Measurements from ENCODE around the gene PNPLA3.
A peak's percentile ranks its signal among the peaks of the same experiment; 100 is the strongest.

Gene PNPLA3

DNA sequence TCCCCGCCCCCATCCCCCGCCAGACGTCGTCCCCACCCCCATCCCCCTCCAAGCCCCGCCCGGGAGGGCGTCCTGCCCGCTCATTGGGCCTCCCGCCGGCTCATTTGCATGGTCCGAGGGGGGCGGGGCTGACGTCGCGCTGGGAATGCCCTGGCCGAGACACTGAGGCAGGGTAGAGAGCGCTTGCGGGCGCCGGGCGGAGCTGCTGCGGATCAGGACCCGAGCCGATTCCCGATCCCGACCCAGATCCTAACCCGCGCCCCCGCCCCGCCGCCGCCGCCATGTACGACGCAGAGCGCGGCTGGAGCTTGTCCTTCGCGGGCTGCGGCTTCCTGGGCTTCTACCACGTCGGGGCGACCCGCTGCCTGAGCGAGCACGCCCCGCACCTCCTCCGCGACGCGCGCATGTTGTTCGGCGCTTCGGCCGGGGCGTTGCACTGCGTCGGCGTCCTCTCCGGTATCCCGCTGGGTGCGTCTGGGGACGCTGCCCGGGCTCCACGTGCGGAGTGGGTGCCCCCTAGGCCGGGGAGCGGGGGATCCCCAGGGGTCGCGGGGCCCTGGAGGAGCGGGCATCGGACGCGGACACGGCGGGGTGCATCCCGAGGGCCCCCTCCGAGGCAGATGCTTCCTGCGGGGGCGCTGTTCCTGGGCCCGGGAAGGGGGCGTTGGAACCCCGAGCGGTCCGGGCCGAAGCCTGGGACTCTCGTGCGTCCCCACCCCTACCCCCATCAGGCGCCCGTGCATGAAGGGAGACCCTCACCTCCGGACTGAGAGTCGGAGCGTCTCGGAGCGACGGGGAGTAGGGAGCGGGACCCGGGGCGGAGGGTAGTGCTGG lies at the start of gene PNPLA3:
Gene PNPLA3 (plus strand): TSS at position 175 of the 834 bp plus-strand sequence. CDS start 107 bp downstream, at position 282.
- peak; percentile 63 for DNase-seq

GRCh38 chr22:43876866-43877509 lies 46.6 kb upstream of the PNPLA3 start:
- no peak for DNase-seq

DNA sequence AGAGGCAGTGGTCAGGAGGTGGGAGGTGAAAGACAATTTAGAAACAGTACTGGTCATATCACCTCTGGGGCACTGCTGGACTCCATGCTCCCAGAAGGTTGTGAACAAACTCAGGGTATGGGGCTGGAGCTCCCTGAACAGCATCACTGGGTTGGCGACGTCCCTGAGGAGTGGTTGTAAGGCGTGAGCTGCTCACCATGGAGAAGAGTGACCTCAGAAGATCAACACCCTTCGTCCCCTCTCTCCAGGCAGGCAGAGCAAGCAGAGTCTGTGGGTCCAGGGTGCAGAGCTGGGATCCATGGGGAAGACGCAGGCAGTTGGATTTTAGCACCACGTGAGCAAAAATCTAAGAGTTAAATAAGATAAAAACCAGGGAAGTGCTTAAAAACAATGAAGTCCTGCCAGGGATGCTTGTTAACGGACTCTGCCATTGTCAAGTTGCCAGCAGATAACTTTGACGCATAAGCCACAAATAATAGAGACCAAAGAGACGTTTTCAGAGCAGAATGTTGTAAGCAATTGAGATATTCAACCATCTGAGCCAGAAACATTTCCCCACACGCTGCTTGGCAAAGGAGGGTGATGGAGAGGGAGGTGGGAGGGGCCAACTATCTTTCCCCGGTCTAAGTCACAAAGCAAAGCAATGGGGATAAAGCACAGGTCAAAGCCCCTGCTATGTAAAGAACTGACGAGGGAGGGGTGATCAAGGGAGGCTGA lies 45.4 kb upstream of the PNPLA3 start:
- DNase-seq, result no peak

DNA sequence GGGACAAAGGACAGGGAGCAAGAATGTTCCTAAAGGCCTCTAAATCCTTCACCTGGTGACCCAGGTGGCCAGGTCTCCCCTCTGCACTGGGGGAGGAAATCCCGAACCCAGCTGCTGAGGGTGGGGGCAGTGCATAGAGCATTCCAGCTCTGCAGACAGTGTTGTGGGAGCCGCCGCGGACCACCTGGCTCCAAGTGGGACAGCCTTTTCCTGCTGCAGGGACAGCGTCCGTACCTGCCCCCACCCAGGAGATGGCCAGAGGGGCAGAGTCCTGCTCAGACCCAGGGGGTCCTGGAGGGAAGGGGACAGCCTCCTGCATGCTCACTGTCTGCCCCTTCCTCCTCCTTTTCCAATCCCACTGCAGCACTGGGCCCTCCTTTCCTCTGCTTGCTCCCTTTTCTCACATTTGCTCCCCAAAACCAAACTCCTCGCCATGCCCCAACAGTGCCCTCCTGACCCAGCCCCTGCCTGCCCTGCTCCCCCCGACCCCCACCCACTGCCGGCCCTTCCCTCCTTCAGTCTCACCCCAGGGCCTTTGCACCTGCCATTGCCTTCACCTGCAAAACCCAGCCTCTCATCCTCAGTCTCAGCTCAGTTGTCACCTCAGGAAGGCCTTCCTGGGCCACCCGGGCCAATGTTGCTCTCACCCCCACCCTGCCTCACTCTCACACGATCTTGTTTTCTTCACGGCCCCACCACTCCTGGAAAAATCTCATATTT lies 44.6 kb upstream of the PNPLA3 start:
- no peak for DNase-seq

DNA sequence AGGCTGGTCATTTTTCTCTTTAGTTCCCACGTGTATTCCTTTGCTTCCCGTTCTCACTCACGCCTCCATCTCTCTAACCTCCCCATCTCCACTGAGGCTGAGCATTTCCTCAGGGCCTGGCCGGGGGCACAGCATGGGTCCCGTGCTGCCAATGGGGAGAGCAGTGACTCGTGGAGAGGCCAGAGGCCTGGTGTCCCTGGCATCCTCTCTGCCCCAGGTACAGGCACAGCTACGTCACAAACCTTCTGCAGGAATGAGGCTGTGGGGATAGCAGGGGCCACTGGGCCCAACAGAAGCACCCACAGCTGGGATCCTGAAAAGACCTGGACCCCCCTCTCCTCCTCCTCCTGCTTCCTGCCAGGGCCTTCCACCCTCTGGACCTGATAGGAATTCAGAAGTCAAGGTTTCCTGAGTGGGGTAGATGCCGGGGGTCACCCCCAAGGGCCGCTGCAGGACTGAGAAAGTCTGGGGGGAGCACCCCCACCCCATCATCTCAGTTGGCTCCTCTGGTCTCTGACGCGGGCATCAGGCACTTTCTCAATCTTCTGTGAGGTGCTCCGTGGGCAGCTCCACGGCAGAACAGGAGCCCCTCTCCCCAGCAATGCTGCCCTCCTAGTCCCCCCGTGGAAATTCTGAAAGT lies 43.6 kb upstream of the PNPLA3 start:
- no peak for DNase-seq

GRCh38 chr22:43880541-43880991 lies 43.0 kb upstream of the PNPLA3 start:
- DNase-seq, result no peak

DNA sequence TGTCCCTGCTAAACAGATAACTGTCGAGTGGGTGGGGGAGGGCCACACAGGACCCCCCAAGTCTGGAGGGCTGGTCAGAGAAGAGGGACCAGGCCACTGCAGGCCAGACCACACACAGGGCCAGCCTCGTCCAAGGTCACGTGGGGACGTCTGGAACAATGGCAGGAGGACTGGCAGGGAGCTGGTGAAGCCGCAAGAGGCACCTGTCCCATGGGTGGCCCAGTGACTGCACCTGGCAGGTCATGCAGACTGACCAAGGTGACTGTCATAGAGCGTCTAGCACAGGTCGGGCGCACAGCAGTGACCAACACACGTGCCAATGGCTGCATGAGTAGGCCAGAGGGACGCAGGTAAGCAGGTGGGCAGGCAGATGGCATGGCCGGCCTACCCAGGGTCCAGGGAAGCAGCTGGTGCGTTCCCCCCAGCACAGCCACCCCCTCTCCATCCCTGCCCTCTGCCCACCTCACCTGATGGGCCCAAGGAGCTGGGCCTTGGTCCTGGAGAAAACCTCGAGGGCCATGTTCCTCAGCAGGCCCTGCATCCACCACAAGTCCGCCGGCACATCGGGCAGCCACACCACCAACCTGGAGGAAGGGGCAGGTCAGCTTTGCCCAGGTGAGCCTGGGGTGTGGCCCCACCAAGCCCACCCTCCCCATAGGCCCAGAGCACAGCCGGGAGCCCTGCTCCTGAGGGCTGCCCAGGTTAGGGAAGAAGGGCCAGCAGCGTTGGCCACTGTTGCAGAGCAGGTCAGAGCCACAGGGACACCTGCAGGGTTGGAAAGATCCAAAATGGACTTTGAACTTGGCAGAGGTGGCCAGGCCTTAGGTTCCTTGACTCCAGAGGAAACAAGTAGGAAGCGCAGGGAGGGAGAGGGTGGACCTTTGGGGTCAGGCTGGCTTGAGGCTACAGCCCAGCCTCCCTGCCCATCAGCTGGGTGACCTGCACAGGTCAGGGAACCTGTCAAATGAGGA lies 42.2 kb upstream of the PNPLA3 start:
- no peak for DNase-seq

DNA sequence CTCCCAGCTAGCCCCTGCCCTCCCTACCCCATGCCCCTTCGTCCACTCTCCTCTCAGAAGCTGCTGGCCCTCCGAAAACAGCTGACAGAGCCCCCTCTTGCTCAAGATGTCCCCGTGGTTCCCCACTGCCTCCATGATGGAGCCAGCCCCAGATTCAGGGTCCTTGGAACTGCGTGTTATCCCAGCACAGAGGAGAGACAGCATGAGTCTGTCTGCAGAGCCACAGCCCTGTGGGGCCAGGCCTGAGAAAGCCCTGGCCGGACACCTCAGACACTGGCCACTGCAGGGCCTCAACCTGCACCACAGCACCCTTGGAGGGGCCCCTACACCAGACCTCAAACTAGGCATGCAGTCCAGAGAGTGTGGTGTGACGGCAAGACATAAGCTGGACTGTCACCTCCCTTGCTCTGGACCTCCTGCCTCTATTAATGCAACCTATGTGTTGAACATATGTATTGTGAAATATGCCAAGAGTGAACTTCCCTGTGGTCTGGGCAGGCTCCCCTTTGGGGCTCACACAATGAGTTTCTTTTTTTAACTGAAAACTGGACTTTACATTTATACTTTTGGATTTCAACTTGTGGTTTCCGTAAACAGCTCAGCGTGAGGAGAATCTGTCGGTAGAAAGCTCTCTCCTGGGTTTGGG lies 41.4 kb upstream of the PNPLA3 start:
- DNase-seq, result no peak

- no peak for DNase-seq
Measured at GRCh38 chr22:43883012-43883661, 40.5 kb upstream of the PNPLA3 start.

DNA sequence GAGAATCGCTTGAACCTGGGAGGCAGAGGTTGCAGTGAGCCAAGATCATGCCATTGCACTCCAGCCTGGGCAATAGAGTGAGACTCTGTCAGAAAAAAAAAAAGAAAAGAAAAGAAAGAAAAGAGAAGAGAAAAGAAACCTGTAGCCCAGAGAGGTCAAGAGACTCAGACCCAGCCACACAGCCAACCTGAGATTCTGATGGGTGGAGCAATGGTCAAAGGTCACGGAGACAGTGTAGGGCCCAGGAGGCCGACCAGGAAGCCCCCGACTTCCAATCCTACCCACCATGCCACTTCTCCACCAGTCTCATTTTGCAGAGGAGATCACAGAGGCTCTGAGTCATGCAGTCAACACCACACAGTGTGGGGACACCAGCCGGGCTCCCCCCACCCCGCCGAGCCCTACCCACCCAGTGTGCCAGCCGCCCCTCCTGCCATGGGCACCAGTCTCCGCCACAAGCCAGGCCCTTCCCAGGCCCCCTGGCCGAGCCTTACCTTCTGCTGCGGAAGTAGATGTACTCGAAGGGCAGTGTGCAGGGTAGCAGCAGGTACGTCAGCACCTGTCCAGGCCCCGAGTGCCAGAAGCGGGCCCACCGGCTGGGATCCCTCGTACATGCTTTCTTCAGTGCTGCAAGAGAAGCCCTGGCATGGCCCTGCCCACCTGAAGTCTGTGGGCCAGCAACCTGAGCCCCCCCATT lies 39.7 kb upstream of the PNPLA3 start:
- no peak for DNase-seq

- DNase-seq, result no peak
Measured at GRCh38 chr22:43884600-43885318, 38.8 kb upstream of the PNPLA3 start.

- DNase-seq, result no peak
Measured at GRCh38 chr22:43885319-43885671, 38.3 kb upstream of the PNPLA3 start.

DNA sequence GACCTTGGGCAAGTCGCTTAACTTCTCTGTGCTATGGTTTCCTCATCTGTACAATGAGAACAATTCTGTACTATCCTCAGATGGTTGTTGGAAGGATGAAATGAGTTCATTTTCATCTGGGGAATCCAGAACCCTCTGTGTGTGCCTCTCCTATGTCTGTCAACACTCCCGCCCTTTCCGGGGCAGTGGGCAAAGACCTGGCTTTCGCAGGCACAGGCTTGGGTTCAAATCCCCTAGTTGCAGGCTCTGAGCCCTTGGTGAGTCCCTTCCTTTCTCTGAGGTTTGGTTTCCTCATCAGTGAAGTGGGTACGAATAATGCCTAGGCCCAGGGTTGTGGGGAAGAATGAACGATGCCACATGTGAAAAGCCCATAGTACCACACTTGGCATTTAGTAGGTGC lies 37.8 kb upstream of the PNPLA3 start:
- no peak for DNase-seq

DNA sequence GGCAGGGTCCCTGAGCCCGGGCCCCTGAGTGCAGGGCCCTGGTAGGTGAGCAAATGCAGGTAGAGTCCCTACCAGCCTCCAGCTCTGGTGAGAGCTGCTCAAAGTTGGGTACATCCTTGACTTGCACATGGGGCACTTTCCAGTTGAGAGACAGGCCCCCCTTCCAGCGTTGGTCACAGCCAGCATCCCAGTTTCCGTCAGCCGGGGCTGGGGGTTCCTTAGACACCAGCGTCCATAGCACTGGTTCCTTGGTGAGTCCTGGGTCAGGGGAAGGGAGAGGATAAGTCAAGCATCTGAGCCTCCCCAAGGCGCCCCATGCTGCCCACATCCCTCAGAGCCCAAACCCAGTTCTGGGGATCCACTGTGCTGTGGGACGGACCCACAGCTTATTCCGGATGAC lies 37.4 kb upstream of the PNPLA3 start:
- no peak for DNase-seq

DNA sequence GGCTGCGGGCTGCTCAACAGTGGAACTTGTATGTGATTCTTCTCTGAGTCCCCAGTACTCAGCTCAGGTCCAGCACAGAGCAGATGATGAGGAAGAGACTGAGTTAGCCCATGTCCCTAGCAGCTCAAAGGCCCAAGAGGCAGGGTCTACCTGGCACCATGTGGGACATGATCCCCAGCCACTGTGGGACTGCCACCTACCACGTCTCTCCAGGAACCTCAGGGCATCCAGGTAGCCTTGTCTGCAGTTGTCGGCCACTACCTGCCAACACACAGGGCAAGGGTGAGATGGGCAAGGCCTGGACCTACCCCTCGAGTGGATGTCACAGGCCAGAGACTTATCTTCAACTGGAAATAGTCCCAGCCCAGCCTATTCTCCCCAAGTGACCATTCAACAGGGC lies 36.2 kb upstream of the PNPLA3 start:
- no peak for DNase-seq

DNA sequence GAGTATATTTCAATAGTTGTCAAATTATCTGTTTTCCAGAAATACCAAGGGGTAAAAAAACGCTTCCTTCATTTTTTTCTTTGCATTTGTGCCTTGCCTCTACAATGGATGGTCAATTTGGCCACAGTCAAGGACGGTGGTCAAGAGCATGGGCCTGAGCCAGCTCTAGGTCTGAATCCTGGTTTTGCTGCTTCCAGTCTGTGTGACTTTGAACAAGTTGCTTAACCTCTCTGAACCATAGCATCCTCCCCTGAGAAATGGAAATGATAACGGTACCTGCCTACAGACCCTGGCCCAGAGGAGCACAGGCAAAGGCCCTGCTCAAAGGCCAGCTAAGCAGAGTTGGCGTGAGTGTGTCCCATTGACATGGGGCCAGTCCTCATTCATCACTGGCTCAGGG lies 34.9 kb upstream of the PNPLA3 start:
- DNase-seq, result no peak

GRCh38 chr22:43889201-43889859 lies 34.3 kb upstream of the PNPLA3 start:
- no peak for DNase-seq

DNA sequence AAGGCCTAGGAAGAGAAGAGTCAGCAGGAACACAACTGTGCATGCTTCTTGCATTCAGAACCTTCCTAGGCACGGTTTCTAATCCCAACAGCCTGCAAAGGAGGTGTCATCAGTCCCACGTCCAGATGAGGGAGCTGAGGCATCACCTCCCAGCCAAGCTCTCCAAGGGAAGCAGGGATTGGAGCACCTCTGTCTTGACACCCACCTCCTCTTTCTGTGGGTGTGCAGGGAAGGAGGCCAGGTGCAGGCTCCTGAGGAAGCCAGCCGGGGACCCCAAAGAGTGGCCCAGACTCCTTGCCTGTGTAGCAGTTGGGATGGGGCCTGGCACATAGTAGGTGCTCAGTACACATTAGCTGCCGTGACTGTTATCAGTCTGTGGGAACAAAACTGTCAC lies 33.7 kb upstream of the PNPLA3 start:
- no peak for DNase-seq
